Measurements from ENCODE around the gene SREK1IP1. TPM values are rescaled to one million over a fixed set of nuclear protein-coding genes. Genes with fewer than 3 reads are reported as not detected.

SREK1IP1 gene
- total RNA-seq, 1 experiment from 2014 or later: 21.9 TPM

- no TSS peak for BruUV-seq (replicated peaks)
- DNase-seq: no peak
- Mint-ChIP-seq H3K36me3 (ENCODE audit: insufficient read depth, unreplicated experiment) (peaks cover 11% of the 10 kb centered on the region), H3K4me3 (ENCODE audit: unreplicated experiment) (peak overlapping the region; percentile 91), H3K9me3 (ENCODE audit: unreplicated experiment) (no peaks in the 10 kb centered on the region), H3K4me1 (ENCODE audit: low read depth, unreplicated experiment) (peaks cover 28% of the 10 kb centered on the region), H3K27me3 (ENCODE audit: insufficient read depth, unreplicated experiment) (no peaks in the 10 kb centered on the region), H3K27ac (ENCODE audit: unreplicated experiment) (peak overlapping the region; percentile 6)
- ChIA-PET POLR2A (no interaction called here), CTCF (no interaction called here)
- TF ChIP-seq CTCF (IDR thresholded peaks at IDR 0.05; ENCODE audit: insufficient read depth in 1 of 2, low read depth in 1 of 2, low read length in 1 of 2, severe bottlenecking in 1 of 2, unreplicated experiment in 1 of 2): no peak
- no peaks in the 10 kb centered on the region for H3K9me3 ChIP-seq
- peak overlapping the region; percentile 82; the same call in 1 of the 2 replicates for H3K4me3 ChIP-seq (ENCODE audit: low read depth, low read length)
- no peaks in the 10 kb centered on the region; the same call in 1 of the 2 replicates for H3K36me3 ChIP-seq (ENCODE audit: control insufficient read depth, insufficient read depth, low read length)
- H3K27me3 ChIP-seq (replicated peaks; ENCODE audit: control insufficient read depth, insufficient read depth, low read length): no peaks in the 10 kb centered on the region
- intact Hi-C loops (cut with micrococcal nuclease; ENCODE audit: unreplicated experiment): loop anchor here (5.0 kb wide), 2 partner anchors 115 to 130 kb away; no protein-coding TSS in a partner anchor
- peaks cover 11% of the 10 kb centered on the region for H3K4me1 ChIP-seq
These were observed 1.6 kb downstream of the SREK1IP1 start for GRCh38 chr5:64766941-64767340.

- no peaks in the 10 kb centered on the region for H3K9me3 Mint-ChIP-seq (ENCODE audit: unreplicated experiment)
- no TSS peak for BruUV-seq (replicated peaks)
- no peak overlapping the region for H3K4me3 ChIP-seq (ENCODE audit: low read depth, low read length)
- ChIA-PET CTCF (no interaction called here), POLR2A (no interaction called here)
- H3K27me3 ChIP-seq (replicated peaks; ENCODE audit: control insufficient read depth, insufficient read depth, low read length): no peaks in the 10 kb centered on the region
- no peak for TF ChIP-seq CTCF (IDR thresholded peaks at IDR 0.05; ENCODE audit: insufficient read depth in 1 of 2, low read depth in 1 of 2, low read length in 1 of 2, severe bottlenecking in 1 of 2, unreplicated experiment in 1 of 2)
- H3K27ac Mint-ChIP-seq (ENCODE audit: unreplicated experiment): peak overlapping the region; percentile 0
- H3K9me3 ChIP-seq: no peaks in the 10 kb centered on the region
- H3K36me3 Mint-ChIP-seq (ENCODE audit: insufficient read depth, unreplicated experiment): peaks cover 11% of the 10 kb centered on the region
- peak in 1 of 2 experiments; percentile 9 for DNase-seq
- H3K4me1 ChIP-seq: peaks cover 11% of the 10 kb centered on the region
- no peaks in the 10 kb centered on the region for H3K27me3 Mint-ChIP-seq (ENCODE audit: insufficient read depth, unreplicated experiment)
- H3K4me3 Mint-ChIP-seq (ENCODE audit: unreplicated experiment): no peak overlapping the region
- intact Hi-C loops (cut with micrococcal nuclease; ENCODE audit: unreplicated experiment): loop anchor here (5.0 kb wide), 2 partner anchors 114 to 129 kb away; no protein-coding TSS in a partner anchor
- peaks cover 28% of the 10 kb centered on the region for H3K4me1 Mint-ChIP-seq (ENCODE audit: low read depth, unreplicated experiment)
- no peaks in the 10 kb centered on the region; the same call in 1 of the 2 replicates for H3K36me3 ChIP-seq (ENCODE audit: control insufficient read depth, insufficient read depth, low read length)
These were observed 2.5 kb downstream of the SREK1IP1 start for GRCh38 chr5:64765804-64766504.

GRCh38 chr5:64763948-64764503 lies 4.5 kb downstream of the SREK1IP1 start:
- TF ChIP-seq CTCF (IDR thresholded peaks at IDR 0.05; ENCODE audit: insufficient read depth in 1 of 2, low read depth in 1 of 2, low read length in 1 of 2, severe bottlenecking in 1 of 2, unreplicated experiment in 1 of 2): no peak
- Mint-ChIP-seq H3K36me3 (ENCODE audit: insufficient read depth, unreplicated experiment) (peaks cover 11% of the 10 kb centered on the region), H3K4me1 (ENCODE audit: low read depth, unreplicated experiment) (peaks cover 16% of the 10 kb centered on the region), H3K4me3 (ENCODE audit: unreplicated experiment) (no peak overlapping the region), H3K9me3 (ENCODE audit: unreplicated experiment) (no peaks in the 10 kb centered on the region), H3K27me3 (ENCODE audit: insufficient read depth, unreplicated experiment) (no peaks in the 10 kb centered on the region), H3K27ac (ENCODE audit: unreplicated experiment) (no peak overlapping the region)
- no peak overlapping the region for H3K4me3 ChIP-seq (ENCODE audit: low read depth, low read length)
- intact Hi-C loops (cut with micrococcal nuclease; ENCODE audit: unreplicated experiment): no loop called here
- H3K4me1 ChIP-seq: peaks cover 11% of the 10 kb centered on the region
- ChIA-PET CTCF (interaction anchor here (1.0 kb wide), 1 partner anchor 21 kb away, joined by 3 read pairs; no protein-coding TSS in a partner anchor), POLR2A (no interaction called here)
- DNase-seq: no peak
- H3K9me3 ChIP-seq: no peaks in the 10 kb centered on the region
- no peaks in the 10 kb centered on the region for H3K27me3 ChIP-seq (replicated peaks; ENCODE audit: control insufficient read depth, insufficient read depth, low read length)
- H3K36me3 ChIP-seq (ENCODE audit: control insufficient read depth, insufficient read depth, low read length): no peaks in the 10 kb centered on the region; the same call in 1 of the 2 replicates
- BruUV-seq (replicated peaks): no TSS peak

All from Caco-2 (cell line).